Sigmoid colon (tissue), 4 donors: ENCODE measurements around the gene RSAD2.

ENCODE experiments used
- CTCF ChIP-seq, 4 experiments: fragments of 450-650 bp in 3 of 4; fragments of 200-600 bp in 1 of 4; IDR thresholded peaks; one replicate each; pipeline ENCODE4 v1.5.1; 2016 to 2019; ENCODE audit warnings: antibody characterized with exemption in 4 of 4, mild to moderate bottlenecking in 3 of 4, moderate library complexity in 2 of 4
- EP300 ChIP-seq, 4 donors: sonication (generic); formaldehyde crosslinking; IDR thresholded peaks; one replicate each; pipeline ENCODE4 v1.6.1; 2017; ENCODE audit warnings: antibody characterized with exemption in 4 of 4
- POLR2A ChIP-seq, 2 donors: fragments of 450-650 bp; IDR thresholded peaks; one replicate each; pipeline ENCODE4 v1.6.1; 2016; ENCODE audit warnings: antibody characterized with exemption in 2 of 2, mild to moderate bottlenecking in 2 of 2, moderate library complexity in 2 of 2
- POLR2AphosphoS5 ChIP-seq, 4 donors: sonication (generic); formaldehyde crosslinking; IDR thresholded peaks; one replicate each; pipeline ENCODE4 v1.6.1; 2017; ENCODE audit warnings: antibody characterized with exemption in 4 of 4

- no peak for TF ChIP-seq CTCF (IDR thresholded peaks at IDR 0.05)
- TF ChIP-seq POLR2A (IDR thresholded peaks at IDR 0.05): no peak
- no peak for TF ChIP-seq POLR2AphosphoS5 (IDR thresholded peaks at IDR 0.05)
- TF ChIP-seq EP300 (IDR thresholded peaks at IDR 0.05): no peak
Measured at GRCh38 chr2:6855860-6856547, 21.6 kb upstream of the RSAD2 start.
